Tibial artery (tissue), 4 donors: ENCODE measurements around the gene ZNF407.

ENCODE experiments used
- DNase-seq, 2 donors: peaks; one replicate each; pipeline ENCODE4 v3.0.0-alpha.2; 2019
- H3K27ac ChIP-seq, 2 donors: fragments of 200-600 bp; sonication (generic) in 1 of 2; 1 replicate in 1 of 2; 2 replicates in 1 of 2; pipeline ENCODE4 v1.5.1; 2018 to 2019; ENCODE audit warnings: mild to moderate bottlenecking in 1 of 2
- H3K27me3 ChIP-seq, 2 donors: fragments of 200-600 bp; sonication (generic) in 1 of 2; one replicate each; pipeline versions ENCODE4 v1.5.1 to v1.6.0; 2016 to 2019
- H3K36me3 ChIP-seq, 3 donors: fragments of 200-600 bp; sonication (generic) in 2 of 3; one replicate each; pipeline ENCODE4 v1.5.1; 2016 to 2019; ENCODE audit warnings: mild to moderate bottlenecking in 2 of 3
- H3K4me1 ChIP-seq, 4 donors: fragments of 200-600 bp; sonication (generic) in 2 of 4; 1 replicate in 3 of 4; 2 replicates in 1 of 4; pipeline ENCODE4 v1.5.1; 2016 to 2019
- H3K4me3 ChIP-seq, 2 donors: fragments of 200-600 bp; sonication (generic) in 1 of 2; 1 replicate in 1 of 2; 2 replicates in 1 of 2; pipeline ENCODE4 v1.5.1; 2018 to 2019; ENCODE audit warnings: mild to moderate bottlenecking in 2 of 2
- H3K9me3 ChIP-seq, 3 donors: fragments of 200-600 bp; sonication (generic) in 1 of 3; one replicate each; pipeline ENCODE4 v1.5.1; 2016 to 2019
- intact Hi-C: fragments of 100-400 bp; cut with DNase I; formaldehyde crosslinking; loops from one replicate; pipeline ENCODE4 v1.15.0; 2023; ENCODE audit warnings: low total_unique reads
- TF ChIP-seq, protein P1 (sequence below), 2 experiments: fragments of 200-600 bp in 1 of 2; fragments of 450-650 bp in 1 of 2; IDR thresholded peaks; one replicate each; pipeline ENCODE4 v1.5.1; 2017 to 2019; ENCODE audit warnings: antibody characterized with exemption in 2 of 2, mild to moderate bottlenecking in 1 of 2, moderate library complexity in 1 of 2

The ZNF407 gene

GRCh38 chr18:75044791-75045190 is 447.1 kb downstream of the ZNF407 start:
- Histone ChIP-seq H3K27ac (no peak overlapping the region), H3K9me3 (no peaks in the 10 kb centered on the region), H3K36me3 (peaks cover 0 to 3% (median 0%) of the 10 kb centered on the region in 3 donors), H3K27me3 (no peaks in the 10 kb centered on the region), H3K4me3 (no peak overlapping the region), H3K4me1 (no peaks in the 10 kb centered on the region)
- intact Hi-C loops = no loop called here
- no peak for DNase-seq
- TF ChIP-seq, protein P1, sequence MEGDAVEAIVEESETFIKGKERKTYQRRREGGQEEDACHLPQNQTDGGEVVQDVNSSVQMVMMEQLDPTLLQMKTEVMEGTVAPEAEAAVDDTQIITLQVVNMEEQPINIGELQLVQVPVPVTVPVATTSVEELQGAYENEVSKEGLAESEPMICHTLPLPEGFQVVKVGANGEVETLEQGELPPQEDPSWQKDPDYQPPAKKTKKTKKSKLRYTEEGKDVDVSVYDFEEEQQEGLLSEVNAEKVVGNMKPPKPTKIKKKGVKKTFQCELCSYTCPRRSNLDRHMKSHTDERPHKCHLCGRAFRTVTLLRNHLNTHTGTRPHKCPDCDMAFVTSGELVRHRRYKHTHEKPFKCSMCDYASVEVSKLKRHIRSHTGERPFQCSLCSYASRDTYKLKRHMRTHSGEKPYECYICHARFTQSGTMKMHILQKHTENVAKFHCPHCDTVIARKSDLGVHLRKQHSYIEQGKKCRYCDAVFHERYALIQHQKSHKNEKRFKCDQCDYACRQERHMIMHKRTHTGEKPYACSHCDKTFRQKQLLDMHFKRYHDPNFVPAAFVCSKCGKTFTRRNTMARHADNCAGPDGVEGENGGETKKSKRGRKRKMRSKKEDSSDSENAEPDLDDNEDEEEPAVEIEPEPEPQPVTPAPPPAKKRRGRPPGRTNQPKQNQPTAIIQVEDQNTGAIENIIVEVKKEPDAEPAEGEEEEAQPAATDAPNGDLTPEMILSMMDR (IDR thresholded peaks at IDR 0.05) = no peak

DNA sequence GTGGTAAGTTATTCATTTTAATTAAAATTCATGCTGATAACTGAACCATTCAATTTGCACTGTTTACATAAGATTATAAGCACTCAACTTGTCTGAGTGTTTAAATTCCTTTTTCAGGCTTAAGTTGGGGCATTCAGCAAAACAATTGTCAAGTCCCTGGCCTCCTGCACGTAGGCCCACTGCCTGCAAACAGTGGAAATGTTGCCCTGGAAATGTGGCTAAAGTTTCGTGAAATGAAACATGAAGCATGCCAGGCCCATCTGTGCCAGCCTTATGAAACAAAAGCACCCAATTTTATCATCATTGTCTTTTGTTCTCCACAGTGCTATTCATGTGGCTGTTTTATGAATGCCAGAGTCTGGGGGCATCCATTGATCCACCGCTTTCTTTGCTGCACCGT is 447.6 kb downstream of the ZNF407 start:
- Histone ChIP-seq H3K36me3 (peaks cover 0 to 3% (median 0%) of the 10 kb centered on the region in 3 donors), H3K27ac (no peak overlapping the region), H3K4me1 (no peaks in the 10 kb centered on the region), H3K4me3 (no peak overlapping the region), H3K9me3 (no peaks in the 10 kb centered on the region), H3K27me3 (no peaks in the 10 kb centered on the region)
- TF ChIP-seq, protein P1 (IDR thresholded peaks at IDR 0.05) = no peak
- DNase-seq = no peak
- intact Hi-C loops = no loop called here

DNA sequence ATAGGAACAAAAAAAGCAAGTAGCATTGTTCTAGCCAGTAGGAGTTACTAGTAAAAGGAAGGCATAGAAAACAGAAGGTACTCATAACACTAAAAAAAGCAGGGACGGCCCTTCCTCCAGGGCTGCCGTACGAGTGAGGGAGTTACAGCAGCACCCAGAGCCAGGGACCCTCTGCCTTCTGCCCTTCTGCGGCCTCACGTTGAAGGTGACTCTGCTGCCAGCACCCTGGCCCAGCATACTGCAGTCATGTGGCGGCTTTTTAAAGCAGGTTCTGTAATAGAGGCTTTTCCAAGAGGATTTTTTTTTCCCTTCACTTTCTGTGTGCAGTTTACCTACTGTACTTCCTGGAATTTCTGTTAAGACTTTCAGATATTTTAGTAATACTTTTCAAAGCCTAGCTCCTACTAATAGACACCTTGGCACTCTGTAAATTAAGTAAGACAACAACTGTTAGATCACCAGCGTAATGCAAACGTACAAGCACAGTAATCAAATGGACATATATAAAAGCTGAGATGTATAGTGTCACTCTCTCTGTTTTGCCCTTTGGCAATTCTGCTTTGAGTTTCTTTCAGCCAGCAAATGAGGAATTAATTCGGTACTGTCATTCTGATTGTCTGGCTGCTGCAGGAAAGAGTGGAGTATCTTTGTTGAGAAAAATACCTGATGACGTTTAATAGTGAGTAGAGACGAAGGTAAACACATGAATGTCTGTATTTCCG is 449.7 kb downstream of the ZNF407 start:
- no peak for DNase-seq
- Histone ChIP-seq H3K9me3 (no peaks in the 10 kb centered on the region), H3K36me3 (peaks cover 0 to 3% (median 0%) of the 10 kb centered on the region in 3 donors), H3K27ac (no peak overlapping the region), H3K4me3 (no peak overlapping the region), H3K27me3 (no peaks in the 10 kb centered on the region), H3K4me1 (no peaks in the 10 kb centered on the region)
- intact Hi-C loops = no loop called here
- TF ChIP-seq, protein P1 (IDR thresholded peaks at IDR 0.05) = no peak

DNA sequence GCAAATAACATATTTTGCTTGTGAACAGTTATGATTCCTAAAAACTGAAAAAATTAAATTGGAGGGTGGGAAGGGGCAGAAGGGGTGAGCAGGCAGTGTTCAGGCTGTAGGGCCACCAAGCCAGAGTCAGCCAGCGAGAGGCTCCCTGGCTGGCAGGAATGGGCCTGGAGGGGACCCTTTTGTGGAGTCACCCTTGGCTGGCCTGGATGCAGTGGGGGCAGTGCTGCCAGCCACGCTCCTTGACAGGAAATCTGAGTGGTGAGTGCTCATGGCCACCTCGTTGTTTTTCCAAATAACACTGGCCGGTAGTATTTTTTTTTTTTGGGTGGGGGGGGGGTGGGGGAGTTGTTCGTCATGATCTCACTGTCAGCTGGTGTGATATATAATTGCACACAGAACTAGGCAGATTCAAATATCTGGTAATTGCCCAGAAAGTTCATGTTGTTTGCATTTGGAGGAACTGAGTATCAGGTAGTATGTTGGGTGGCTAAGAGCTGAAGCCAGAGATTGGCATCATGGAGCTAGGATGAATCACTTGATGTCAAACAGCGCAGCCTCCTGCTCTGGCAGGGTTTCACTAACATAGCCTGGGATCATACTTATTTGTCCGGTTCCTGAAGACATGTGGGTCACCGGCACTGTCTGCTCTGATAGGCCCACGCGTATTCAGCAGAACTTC is 451.2 kb downstream of the ZNF407 start:
- intact Hi-C loops = no loop called here
- DNase-seq = no peak
- H3K27ac ChIP-seq = no peak overlapping the region

DNA sequence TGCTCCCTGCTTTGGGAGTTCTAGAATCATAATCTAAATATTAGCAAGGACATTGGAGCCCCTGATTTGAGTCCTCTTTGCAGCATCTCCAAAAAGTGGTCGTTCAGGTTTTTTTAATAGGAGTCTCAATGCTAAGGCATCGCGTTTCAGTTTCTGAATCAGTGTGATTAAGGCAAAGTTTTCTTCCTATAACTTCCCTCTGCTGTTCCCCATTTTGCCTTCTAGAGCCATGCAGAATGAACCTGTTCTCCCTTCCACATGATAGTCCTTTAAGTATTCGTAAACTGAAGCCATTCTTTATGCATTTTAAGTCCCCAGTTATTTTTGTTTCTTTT is 451.8 kb downstream of the ZNF407 start:
- TF ChIP-seq, protein P1 (IDR thresholded peaks at IDR 0.05) = no peak
- no peak overlapping the region for H3K27ac ChIP-seq
- intact Hi-C loops = no loop called here
- no peaks in the 10 kb centered on the region for H3K36me3 ChIP-seq
- no peak for DNase-seq
- H3K27me3 ChIP-seq = no peaks in the 10 kb centered on the region
- H3K9me3 ChIP-seq = no peaks in the 10 kb centered on the region
- no peaks in the 10 kb centered on the region for H3K4me1 ChIP-seq
- no peak overlapping the region for H3K4me3 ChIP-seq

More for the DNA sequence above, 451.2 kb downstream of the ZNF407 start:
- TF ChIP-seq, protein P1 (IDR thresholded peaks at IDR 0.05) = no peak
- Histone ChIP-seq H3K9me3 (no peaks in the 10 kb centered on the region), H3K4me1 (no peaks in the 10 kb centered on the region), H3K27me3 (no peaks in the 10 kb centered on the region), H3K4me3 (no peak overlapping the region), H3K36me3 (no peaks in the 10 kb centered on the region)
